ENCODE data around the gene FOXN1. TPM values are rescaled to one million over a fixed set of nuclear protein-coding genes. Genes with fewer than 3 reads are reported as not detected.

The FOXN1 gene
- total RNA-seq, 2 donors from 2014 or later = 0.52 TPM; not detected in 1

GRCh38 chr17:28584434-28584833, 78.3 kb downstream of the FOXN1 start:
- no peak for ATAC-seq
- Histone ChIP-seq H3K9me3 (no peaks in the 10 kb centered on the region), H3K27ac (no peak overlapping the region), H3K36me3 (replicated peaks in 1 of 2; ENCODE audit: insufficient read depth in 1 of 2, low read depth in 2 of 2) (no peaks in the 10 kb centered on the region), H3K4me3 (no peak overlapping the region), H3K27me3 (no peaks in the 10 kb centered on the region), H3K4me1 (no peaks in the 10 kb centered on the region)
- intact Hi-C loops (cut with DNase I) = no loop called here
- TF ChIP-seq POLR2A (IDR thresholded peaks at IDR 0.05) = no peak
- TF ChIP-seq, protein P1, sequence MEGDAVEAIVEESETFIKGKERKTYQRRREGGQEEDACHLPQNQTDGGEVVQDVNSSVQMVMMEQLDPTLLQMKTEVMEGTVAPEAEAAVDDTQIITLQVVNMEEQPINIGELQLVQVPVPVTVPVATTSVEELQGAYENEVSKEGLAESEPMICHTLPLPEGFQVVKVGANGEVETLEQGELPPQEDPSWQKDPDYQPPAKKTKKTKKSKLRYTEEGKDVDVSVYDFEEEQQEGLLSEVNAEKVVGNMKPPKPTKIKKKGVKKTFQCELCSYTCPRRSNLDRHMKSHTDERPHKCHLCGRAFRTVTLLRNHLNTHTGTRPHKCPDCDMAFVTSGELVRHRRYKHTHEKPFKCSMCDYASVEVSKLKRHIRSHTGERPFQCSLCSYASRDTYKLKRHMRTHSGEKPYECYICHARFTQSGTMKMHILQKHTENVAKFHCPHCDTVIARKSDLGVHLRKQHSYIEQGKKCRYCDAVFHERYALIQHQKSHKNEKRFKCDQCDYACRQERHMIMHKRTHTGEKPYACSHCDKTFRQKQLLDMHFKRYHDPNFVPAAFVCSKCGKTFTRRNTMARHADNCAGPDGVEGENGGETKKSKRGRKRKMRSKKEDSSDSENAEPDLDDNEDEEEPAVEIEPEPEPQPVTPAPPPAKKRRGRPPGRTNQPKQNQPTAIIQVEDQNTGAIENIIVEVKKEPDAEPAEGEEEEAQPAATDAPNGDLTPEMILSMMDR (IDR thresholded peaks at IDR 0.05) = no peak
- DNase-seq = no peak
- WGBS, 2 donors = 64 to 74% methylated on average over 3 of the region's 3 CpGs

- Histone ChIP-seq H3K27ac (no peak overlapping the region), H3K27me3 (no peaks in the 10 kb centered on the region), H3K4me1 (no peaks in the 10 kb centered on the region), H3K9me3 (no peaks in the 10 kb centered on the region), H3K4me3 (no peak overlapping the region), H3K36me3 (replicated peaks in 1 of 2; ENCODE audit: insufficient read depth in 1 of 2, low read depth in 2 of 2) (no peaks in the 10 kb centered on the region)
- ATAC-seq = no peak
- intact Hi-C loops (cut with DNase I) = no loop called here
- no peak for DNase-seq
- TF ChIP-seq, protein P1 (IDR thresholded peaks at IDR 0.05) = no peak
- no peak for TF ChIP-seq POLR2A (IDR thresholded peaks at IDR 0.05)
- 90 to 98% methylated on average over 3 of the region's 3 CpGs for WGBS, 2 donors
Measured at GRCh38 chr17:28585851-28586250, 79.7 kb downstream of the FOXN1 start.

Other genes starting within 250 kb of the FOXN1 start
- 10 to 100 TPM; 35.9 to 75.5 TPM for gene TMEM97, start 187.1 kb upstream of the FOXN1 start, total RNA-seq
- 10 to 100 TPM; 37.9 to 42.2 TPM for gene IFT20, start 170.9 kb upstream of the FOXN1 start, total RNA-seq
- gene TNFAIP1, start 170.6 kb upstream of the FOXN1 start, total RNA-seq = 10 to 100 TPM; 15.2 to 15.8 TPM
- 10 to 100 TPM; 50.8 to 54.4 TPM for gene POLDIP2, start 148.8 kb upstream of the FOXN1 start, total RNA-seq
- gene SEBOX, start 141.1 kb upstream of the FOXN1 start, total RNA-seq = not detected
- gene VTN, start 136.0 kb upstream of the FOXN1 start, total RNA-seq = 1 to 10 TPM; 4.2 to 6.6 TPM
- gene SARM1, start 134.7 kb upstream of the FOXN1 start, total RNA-seq = 10 to 100 TPM; 13.7 to 33.9 TPM
- gene SLC46A1, start 100.1 kb upstream of the FOXN1 start, total RNA-seq = 10 to 100 TPM in 1 of 2 donors, 1 to 10 TPM in 1; 8.6 to 17.6 TPM
- 1 to 10 TPM in 1 of 2 donors, not detected in 1; 1.8 TPM for gene SLC13A2, start 32.7 kb upstream of the FOXN1 start, total RNA-seq
- gene UNC119, start 46.3 kb downstream of the FOXN1 start, total RNA-seq = 10 to 100 TPM; 25.7 to 29.3 TPM
- 10 to 100 TPM; 11.7 to 12.2 TPM for gene PIGS, start 65.2 kb downstream of the FOXN1 start, total RNA-seq
- 10 to 100 TPM in 1 of 2 donors, 1 to 10 TPM in 1; 2.9 to 25.1 TPM for gene ALDOC, start 70.5 kb downstream of the FOXN1 start, total RNA-seq
- 1 to 10 TPM in 1 of 2 donors, not detected in 1; 3.1 TPM for gene SPAG5, start 92.7 kb downstream of the FOXN1 start, total RNA-seq
- 10 to 100 TPM in 1 of 2 donors, 1 to 10 TPM in 1; 2.6 to 14.8 TPM for gene RSKR, start 107.8 kb downstream of the FOXN1 start, total RNA-seq
- 10 to 100 TPM; 70.8 to 87.3 TPM for gene BLTP2, start 138.8 kb downstream of the FOXN1 start, total RNA-seq
- 10 to 100 TPM; 13.8 to 22.8 TPM for gene SDF2, start 155.6 kb downstream of the FOXN1 start, total RNA-seq
- gene SUPT6H, start 155.9 kb downstream of the FOXN1 start, total RNA-seq = 10 to 100 TPM; 26.5 to 37.2 TPM
- gene PROCA1, start 205.5 kb downstream of the FOXN1 start, total RNA-seq = not detected
- 10 to 100 TPM; 18.2 to 61.3 TPM for gene RAB34, start 211.5 kb downstream of the FOXN1 start, total RNA-seq
- 100 to 1,000 TPM; 208 to 220 TPM for gene RPL23A, start 213.6 kb downstream of the FOXN1 start, total RNA-seq
- 1 to 10 TPM; 2.0 to 3.1 TPM for gene TLCD1, start 219.9 kb downstream of the FOXN1 start, total RNA-seq
- gene NEK8, start 222.4 kb downstream of the FOXN1 start, total RNA-seq = 10 to 100 TPM in 1 of 2 donors, 1 to 10 TPM in 1; 2.9 to 18.5 TPM
- 10 to 100 TPM; 27.5 to 48.1 TPM for gene TRAF4, start 237.7 kb downstream of the FOXN1 start, total RNA-seq

Measured in body of pancreas (tissue), 4 donors.